Lung (tissue), 12 donors: Measurements from ENCODE around the gene FAM229B. TPM values are rescaled to one million over a fixed set of nuclear protein-coding genes. Genes with fewer than 3 reads are reported as not detected.

Experiments
- ATAC-seq: fragments of 200-7000 bp; cut with Tn5 transposase; one replicate; pipeline ENCODE4 v1.9.1; 2020; ENCODE audit warnings: moderate number of reproducible peaks; ENCODE audit not compliant: insufficient read depth, low FRiP score
- DNase-seq, 3 donors: peaks; one replicate each; pipeline ENCODE4 v3.0.0-alpha.2; 2013 to 2017
- H3K27ac ChIP-seq, 2 donors: one replicate each; pipeline ENCODE4 v1.5.1; 2013; ENCODE audit warnings: mild to moderate bottlenecking in 2 of 2, moderate library complexity in 2 of 2, control low read depth in 1 of 2, inconsistent platforms in 1 of 2, low read depth in 1 of 2, low read length in 1 of 2
- H3K27me3 ChIP-seq, 3 donors: one replicate each; pipeline ENCODE4 v1.5.1; 2013; ENCODE audit warnings: low read length in 2 of 3; ENCODE audit not compliant: control insufficient read depth in 3 of 3, insufficient read depth in 3 of 3
- H3K36me3 ChIP-seq, 4 donors: one replicate each; pipeline ENCODE4 v1.5.1; 2013; ENCODE audit warnings: low read length in 4 of 4, mild to moderate bottlenecking in 1 of 4, moderate library complexity in 1 of 4; ENCODE audit not compliant: control insufficient read depth in 4 of 4, insufficient read depth in 4 of 4
- H3K4me1 ChIP-seq, 5 donors: one replicate each; pipeline ENCODE4 v1.5.1; 2013; ENCODE audit warnings: low read length in 5 of 5, mild to moderate bottlenecking in 2 of 5, moderate library complexity in 1 of 5; ENCODE audit not compliant: control insufficient read depth in 5 of 5, insufficient read depth in 5 of 5
- H3K4me3 ChIP-seq: one replicate; pipeline ENCODE4 v1.5.1; 2013; ENCODE audit warnings: mild to moderate bottlenecking, control low read depth, moderate library complexity
- H3K9ac ChIP-seq, 2 donors: one replicate each; pipeline ENCODE4 v1.5.1; 2013; ENCODE audit warnings: low read length in 2 of 2, control low read depth in 1 of 2; ENCODE audit not compliant: insufficient read depth in 1 of 2
- H3K9me3 ChIP-seq, 4 donors: one replicate each; pipeline ENCODE4 v1.5.1; 2013; ENCODE audit warnings: low read length in 3 of 4, mild to moderate bottlenecking in 1 of 4, moderate library complexity in 1 of 4; ENCODE audit not compliant: control insufficient read depth in 4 of 4, insufficient read depth in 3 of 4
- CTCF ChIP-seq: IDR thresholded peaks from 2 replicates; pipeline ENCODE4 v1.5.1; 2012; ENCODE audit warnings: mild to moderate bottlenecking; ENCODE audit errors: control extremely low read depth, extremely low read depth
- WGBS, 2 donors: extraction: QIAGEN DNeasy Blood & Tissue Kit; methylation state at CpG; one replicate each; pipeline ENCODE4 v1.1.7; 2013; 5-methylcytosine and 5-hydroxymethylcytosine counted together
- polyA plus RNA-seq, 2 donors: library from polyadenylated mRNA; stranded (reverse); fragments of 200-250 nt; gene quantifications; one replicate each; pipeline ENCODE4 v1.2.1, GENCODE V29; 2013
- total RNA-seq, 2 donors: library from RNA; depleted of rRNA in 1 of 2; stranded (reverse); fragments of >200 nt in 1 of 2; gene quantifications; one replicate each; pipeline ENCODE4 v1.2.1, GENCODE V29; 2014 to 2021
- donor health status: control.
- donor health status: control.
- donor health status: Bipolar disorder and iron deficiency.
- donor health status: healthy.
- donor health status: DM: yes; HTN: yes; CAD: no.

The FAM229B gene
- total and polyA plus RNA-seq, 4 donors, result 16.5 to 35.6 (median 26.0) TPM

- Histone ChIP-seq H3K36me3 (peaks cover 10 to 60% (median 44%) of the 10 kb centered on the region in 4 donors), H3K27ac (no peak overlapping the region), H3K4me3 (no peak overlapping the region), H3K27me3 (no peaks in the 10 kb centered on the region), H3K4me1 (peaks cover 2 to 18% (median 8%) of the 10 kb centered on the region in 5 donors), H3K9me3 (no peaks in the 10 kb centered on the region), H3K9ac (no peak overlapping the region)
- TF ChIP-seq CTCF, result no peak
- DNase-seq, result no peak
- ATAC-seq, result no peak
Observed at GRCh38 chr6:112118034-112118433, 30.6 kb downstream of the FAM229B start.

GRCh38 chr6:112122756-112123155, 35.4 kb downstream of the FAM229B start:
- Histone ChIP-seq H3K9ac (no peak overlapping the region), H3K9me3 (no peaks in the 10 kb centered on the region), H3K36me3 (peaks cover 3 to 67% (median 35%) of the 10 kb centered on the region in 4 donors), H3K27ac (no peak overlapping the region), H3K4me3 (no peak overlapping the region), H3K4me1 (peaks cover 0 to 2% (median 0%) of the 10 kb centered on the region in 5 donors), H3K27me3 (no peaks in the 10 kb centered on the region)
- ATAC-seq (no peak), DNase-seq (no peak)
- WGBS, 2 donors, result 57 to 69% methylated on average over 2 of the region's 2 CpGs
- TF ChIP-seq CTCF, result no peak

GRCh38 chr6:112123982-112124381, 36.6 kb downstream of the FAM229B start:
- Histone ChIP-seq H3K9ac (no peak overlapping the region), H3K27ac (no peak overlapping the region), H3K4me1 (peaks cover 0 to 2% (median 0%) of the 10 kb centered on the region in 5 donors), H3K9me3 (no peaks in the 10 kb centered on the region), H3K36me3 (peaks cover 3 to 68% (median 36%) of the 10 kb centered on the region in 4 donors), H3K27me3 (no peaks in the 10 kb centered on the region), H3K4me3 (no peak overlapping the region)
- WGBS, 2 donors, result 90 to 100% methylated on average over 1 of the region's 1 CpG
- ATAC-seq, result no peak
- no peak for TF ChIP-seq CTCF
- no peak for DNase-seq

GRCh38 chr6:112128208-112128607, 40.8 kb downstream of the FAM229B start:
- DNase-seq (no peak), ATAC-seq (no peak)
- H3K27me3 ChIP-seq, result no peaks in the 10 kb centered on the region
- H3K27ac ChIP-seq, result no peak overlapping the region
- no peaks in the 10 kb centered on the region for H3K4me1 ChIP-seq
- no peaks in the 10 kb centered on the region for H3K9me3 ChIP-seq
- no peak overlapping the region for H3K9ac ChIP-seq
- no peak for TF ChIP-seq CTCF
- no peak overlapping the region for H3K4me3 ChIP-seq
- peaks cover 0 to 76% (median 37%) of the 10 kb centered on the region in 4 donors for H3K36me3 ChIP-seq
- WGBS, 2 donors, result 87 to 91% methylated on average over 5 of the region's 5 CpGs
